ENCODE measurements around the gene PAPLN. TPM values are rescaled to one million over a fixed set of nuclear protein-coding genes. Genes with fewer than 3 reads are reported as not detected.

The PAPLN gene
- total and polyA plus RNA-seq, 4 donors = 0.68 to 2.8 (median 1.3) TPM

DNA sequence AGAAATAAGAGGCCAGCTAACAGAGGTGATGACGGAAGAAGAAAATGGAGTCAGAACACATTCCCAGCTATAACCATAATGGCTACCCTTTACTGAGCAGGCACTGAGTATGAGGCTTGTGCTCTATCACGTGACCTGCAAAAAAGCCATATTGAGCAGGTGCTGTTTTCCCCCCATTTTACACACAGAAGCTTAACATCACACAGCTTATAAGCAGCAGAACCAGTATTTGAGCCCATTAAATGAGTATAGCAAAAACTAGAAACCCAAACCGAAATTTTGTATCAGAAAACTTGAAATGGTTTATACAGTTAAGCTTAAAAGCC is 28.4 kb downstream of the PAPLN start:
- Histone ChIP-seq H3K9me3 (ENCODE audit: control insufficient read depth in 4 of 4, low read length in 3 of 4) (no peaks in the 10 kb centered on the region), H3K27me3 (ENCODE audit: control insufficient read depth in 4 of 4, insufficient read depth in 4 of 4, low read length in 3 of 4) (no peaks in the 10 kb centered on the region), H3K4me3 (ENCODE audit: low read depth in 1 of 3, low read length in 3 of 3) (no peak overlapping the region), H3K9ac (ENCODE audit: low read depth in 1 of 2, low read length in 2 of 2) (no peak overlapping the region), H3K36me3 (ENCODE audit: control insufficient read depth in 4 of 4, insufficient read depth in 3 of 4, low read depth in 1 of 4, low read length in 3 of 4) (no peaks in the 10 kb centered on the region), H3K27ac (ENCODE audit: low read depth in 1 of 2, low read length in 2 of 2) (no peak overlapping the region), H3K4me1 (ENCODE audit: control insufficient read depth in 4 of 4, insufficient read depth in 4 of 4, low read length in 3 of 4) (peaks cover 0 to 13% (median 6%) of the 10 kb centered on the region in 4 donors)
- TF ChIP-seq TAF1 (conservative IDR thresholded peaks at IDR 0.05) = no peak
- TF ChIP-seq NR2F2 (IDR thresholded peaks at IDR 0.05) = no peak
- TF ChIP-seq HNF4A (conservative IDR thresholded peaks at IDR 0.05) = no peak
- no peak for TF ChIP-seq RAD21 (IDR thresholded peaks at IDR 0.05)
- TF ChIP-seq, protein P1, sequence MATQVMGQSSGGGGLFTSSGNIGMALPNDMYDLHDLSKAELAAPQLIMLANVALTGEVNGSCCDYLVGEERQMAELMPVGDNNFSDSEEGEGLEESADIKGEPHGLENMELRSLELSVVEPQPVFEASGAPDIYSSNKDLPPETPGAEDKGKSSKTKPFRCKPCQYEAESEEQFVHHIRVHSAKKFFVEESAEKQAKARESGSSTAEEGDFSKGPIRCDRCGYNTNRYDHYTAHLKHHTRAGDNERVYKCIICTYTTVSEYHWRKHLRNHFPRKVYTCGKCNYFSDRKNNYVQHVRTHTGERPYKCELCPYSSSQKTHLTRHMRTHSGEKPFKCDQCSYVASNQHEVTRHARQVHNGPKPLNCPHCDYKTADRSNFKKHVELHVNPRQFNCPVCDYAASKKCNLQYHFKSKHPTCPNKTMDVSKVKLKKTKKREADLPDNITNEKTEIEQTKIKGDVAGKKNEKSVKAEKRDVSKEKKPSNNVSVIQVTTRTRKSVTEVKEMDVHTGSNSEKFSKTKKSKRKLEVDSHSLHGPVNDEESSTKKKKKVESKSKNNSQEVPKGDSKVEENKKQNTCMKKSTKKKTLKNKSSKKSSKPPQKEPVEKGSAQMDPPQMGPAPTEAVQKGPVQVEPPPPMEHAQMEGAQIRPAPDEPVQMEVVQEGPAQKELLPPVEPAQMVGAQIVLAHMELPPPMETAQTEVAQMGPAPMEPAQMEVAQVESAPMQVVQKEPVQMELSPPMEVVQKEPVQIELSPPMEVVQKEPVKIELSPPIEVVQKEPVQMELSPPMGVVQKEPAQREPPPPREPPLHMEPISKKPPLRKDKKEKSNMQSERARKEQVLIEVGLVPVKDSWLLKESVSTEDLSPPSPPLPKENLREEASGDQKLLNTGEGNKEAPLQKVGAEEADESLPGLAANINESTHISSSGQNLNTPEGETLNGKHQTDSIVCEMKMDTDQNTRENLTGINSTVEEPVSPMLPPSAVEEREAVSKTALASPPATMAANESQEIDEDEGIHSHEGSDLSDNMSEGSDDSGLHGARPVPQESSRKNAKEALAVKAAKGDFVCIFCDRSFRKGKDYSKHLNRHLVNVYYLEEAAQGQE (IDR thresholded peaks at IDR 0.05) = no peak
- 95% methylated on average over 3 of the region's 3 CpGs for WGBS
- DNase-seq (ENCODE audit: low spot score) = no peak

DNA sequence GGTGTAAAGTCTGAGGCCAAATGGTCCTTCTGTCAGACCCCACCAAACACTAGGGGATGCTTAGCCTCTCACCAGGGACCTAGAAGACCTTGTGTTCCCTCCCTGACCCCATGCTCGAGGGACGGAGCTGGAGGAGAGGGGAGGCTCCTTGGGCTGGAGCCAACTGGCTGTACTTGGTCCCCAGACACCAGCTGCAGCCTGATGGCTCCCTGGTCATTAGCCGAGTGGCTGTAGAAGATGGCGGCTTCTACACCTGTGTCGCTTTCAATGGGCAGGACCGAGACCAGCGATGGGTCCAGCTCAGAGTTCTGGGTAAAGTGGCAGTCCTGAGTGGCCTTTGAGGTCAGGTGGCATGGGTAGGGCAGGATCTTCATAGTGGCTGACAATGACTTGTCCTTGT is 29.0 kb downstream of the PAPLN start:
- DNase-seq (ENCODE audit: low spot score) = no peak
- H3K27ac ChIP-seq (ENCODE audit: low read depth in 1 of 2, low read length in 2 of 2) = no peak overlapping the region
- no peaks in the 10 kb centered on the region for H3K27me3 ChIP-seq (ENCODE audit: control insufficient read depth in 4 of 4, insufficient read depth in 4 of 4, low read length in 3 of 4)
- H3K36me3 ChIP-seq (ENCODE audit: control insufficient read depth in 4 of 4, insufficient read depth in 3 of 4, low read depth in 1 of 4, low read length in 3 of 4) = no peaks in the 10 kb centered on the region
- H3K9me3 ChIP-seq (ENCODE audit: control insufficient read depth in 4 of 4, low read length in 3 of 4) = no peaks in the 10 kb centered on the region
- no peak overlapping the region for H3K4me3 ChIP-seq (ENCODE audit: low read depth in 1 of 3, low read length in 3 of 3)
- TF ChIP-seq RXRA (IDR thresholded peaks at IDR 0.05) (no peak), FOXA1 (IDR thresholded peaks at IDR 0.05) (no peak), RAD21 (IDR thresholded peaks at IDR 0.05) (no peak), HNF4G (IDR thresholded peaks at IDR 0.05) (no peak), EGR1 (IDR thresholded peaks at IDR 0.05; ENCODE audit: low read depth in 2 of 2) (no peak), FOXA2 (IDR thresholded peaks at IDR 0.05) (no peak)
- TF ChIP-seq, protein P2, sequence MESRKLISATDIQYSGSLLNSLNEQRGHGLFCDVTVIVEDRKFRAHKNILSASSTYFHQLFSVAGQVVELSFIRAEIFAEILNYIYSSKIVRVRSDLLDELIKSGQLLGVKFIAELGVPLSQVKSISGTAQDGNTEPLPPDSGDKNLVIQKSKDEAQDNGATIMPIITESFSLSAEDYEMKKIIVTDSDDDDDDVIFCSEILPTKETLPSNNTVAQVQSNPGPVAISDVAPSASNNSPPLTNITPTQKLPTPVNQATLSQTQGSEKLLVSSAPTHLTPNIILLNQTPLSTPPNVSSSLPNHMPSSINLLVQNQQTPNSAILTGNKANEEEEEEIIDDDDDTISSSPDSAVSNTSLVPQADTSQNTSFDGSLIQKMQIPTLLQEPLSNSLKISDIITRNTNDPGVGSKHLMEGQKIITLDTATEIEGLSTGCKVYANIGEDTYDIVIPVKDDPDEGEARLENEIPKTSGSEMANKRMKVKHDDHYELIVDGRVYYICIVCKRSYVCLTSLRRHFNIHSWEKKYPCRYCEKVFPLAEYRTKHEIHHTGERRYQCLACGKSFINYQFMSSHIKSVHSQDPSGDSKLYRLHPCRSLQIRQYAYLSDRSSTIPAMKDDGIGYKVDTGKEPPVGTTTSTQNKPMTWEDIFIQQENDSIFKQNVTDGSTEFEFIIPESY (IDR thresholded peaks at IDR 0.05) = no peak
- TF ChIP-seq, protein P3, sequence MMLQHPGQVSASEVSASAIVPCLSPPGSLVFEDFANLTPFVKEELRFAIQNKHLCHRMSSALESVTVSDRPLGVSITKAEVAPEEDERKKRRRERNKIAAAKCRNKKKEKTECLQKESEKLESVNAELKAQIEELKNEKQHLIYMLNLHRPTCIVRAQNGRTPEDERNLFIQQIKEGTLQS (IDR thresholded peaks at IDR 0.05) = no peak
- TF ChIP-seq, protein P1 (IDR thresholded peaks at IDR 0.05) = no peak
- H3K9ac ChIP-seq (ENCODE audit: low read depth in 1 of 2, low read length in 2 of 2) = no peak overlapping the region
- WGBS = 88% methylated on average over 7 of the region's 7 CpGs
- H3K4me1 ChIP-seq (ENCODE audit: control insufficient read depth in 4 of 4, insufficient read depth in 4 of 4, low read length in 3 of 4) = peaks cover 0 to 14% (median 7%) of the 10 kb centered on the region in 4 donors

Data from liver (tissue), 9 donors.